ENCODE results near the gene LENG1.

Gene LENG1

DNA sequence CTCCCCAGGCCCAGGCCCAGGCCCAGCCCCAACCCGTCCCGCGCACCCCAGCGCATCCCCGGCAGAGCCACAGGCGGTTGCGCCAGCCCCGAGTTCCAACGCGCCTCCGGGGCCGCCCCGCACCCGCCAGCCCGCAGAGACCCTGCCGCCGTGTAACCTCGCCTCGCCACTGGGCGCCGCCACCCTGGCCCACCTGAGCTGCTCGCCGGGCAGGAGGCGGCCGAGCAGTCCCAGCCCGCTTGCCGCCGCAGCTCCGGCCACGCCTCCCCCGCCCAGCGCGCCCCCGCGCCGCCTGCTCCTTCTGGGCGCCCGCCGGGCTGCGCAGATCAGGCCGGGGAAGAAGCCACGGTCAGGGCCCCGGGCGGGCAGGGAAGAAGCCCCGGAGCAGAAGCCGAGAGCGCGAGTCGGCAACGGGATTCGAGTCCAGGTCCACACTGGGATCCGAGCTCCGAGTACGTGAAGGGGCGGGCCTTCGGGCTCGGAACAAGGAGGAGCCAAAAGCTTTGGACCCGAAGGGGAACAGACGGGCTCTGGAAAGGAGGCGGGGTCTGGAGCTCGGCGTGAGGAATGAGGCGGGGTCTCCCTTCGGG is 29.7 kb upstream of the LENG1 start, which contains the start of gene MBOAT7 (continued):
- TF ChIP-seq, protein P1, sequence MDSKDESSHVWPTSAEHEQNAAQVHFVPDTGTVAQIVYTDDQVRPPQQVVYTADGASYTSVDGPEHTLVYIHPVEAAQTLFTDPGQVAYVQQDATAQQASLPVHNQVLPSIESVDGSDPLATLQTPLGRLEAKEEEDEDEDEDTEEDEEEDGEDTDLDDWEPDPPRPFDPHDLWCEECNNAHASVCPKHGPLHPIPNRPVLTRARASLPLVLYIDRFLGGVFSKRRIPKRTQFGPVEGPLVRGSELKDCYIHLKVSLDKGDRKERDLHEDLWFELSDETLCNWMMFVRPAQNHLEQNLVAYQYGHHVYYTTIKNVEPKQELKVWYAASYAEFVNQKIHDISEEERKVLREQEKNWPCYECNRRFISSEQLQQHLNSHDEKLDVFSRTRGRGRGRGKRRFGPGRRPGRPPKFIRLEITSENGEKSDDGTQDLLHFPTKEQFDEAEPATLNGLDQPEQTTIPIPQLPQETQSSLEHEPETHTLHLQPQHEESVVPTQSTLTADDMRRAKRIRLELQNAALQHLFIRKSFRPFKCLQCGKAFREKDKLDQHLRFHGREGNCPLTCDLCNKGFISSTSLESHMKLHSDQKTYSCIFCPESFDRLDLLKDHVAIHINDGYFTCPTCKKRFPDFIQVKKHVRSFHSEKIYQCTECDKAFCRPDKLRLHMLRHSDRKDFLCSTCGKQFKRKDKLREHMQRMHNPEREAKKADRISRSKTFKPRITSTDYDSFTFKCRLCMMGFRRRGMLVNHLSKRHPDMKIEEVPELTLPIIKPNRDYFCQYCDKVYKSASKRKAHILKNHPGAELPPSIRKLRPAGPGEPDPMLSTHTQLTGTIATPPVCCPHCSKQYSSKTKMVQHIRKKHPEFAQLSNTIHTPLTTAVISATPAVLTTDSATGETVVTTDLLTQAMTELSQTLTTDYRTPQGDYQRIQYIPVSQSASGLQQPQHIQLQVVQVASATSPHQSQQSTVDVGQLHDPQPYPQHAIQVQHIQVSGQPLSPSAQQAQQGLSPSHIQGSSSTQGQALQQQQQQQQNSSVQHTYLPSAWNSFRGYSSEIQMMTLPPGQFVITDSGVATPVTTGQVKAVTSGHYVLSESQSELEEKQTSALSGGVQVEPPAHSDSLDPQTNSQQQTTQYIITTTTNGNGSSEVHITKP (tag by site-specific recombination; IDR thresholded peaks at IDR 0.05) = peak; percentile 74
- TF ChIP-seq SP3 (tag by site-specific recombination; IDR thresholded peaks at IDR 0.05) (no peak), ZNF621 (tag by site-specific recombination; IDR thresholded peaks at IDR 0.05) (no peak), ZNF423 (tag by site-specific recombination; IDR thresholded peaks at IDR 0.05) (no peak), KLF8 (tag by site-specific recombination; IDR thresholded peaks at IDR 0.05) (peak; percentile 49), ZNF132 (tag by site-specific recombination; IDR thresholded peaks at IDR 0.05; ENCODE audit: borderline replicate concordance) (no peak), ZSCAN30 (tag by site-specific recombination; IDR thresholded peaks at IDR 0.05) (peak; percentile 56; the same call in 1 of the 2 replicates), ZNF140 (tag by site-specific recombination; IDR thresholded peaks at IDR 0.05) (no peak), HOXC10 (CRISPR knock-in tag; IDR thresholded peaks at IDR 0.05) (0 out of 2 replicates have a peak, but pooled peaks have one; percentile 94), ZNF335 (tag by site-specific recombination; conservative IDR thresholded peaks at IDR 0.05) (peak; percentile 88), ZNF654 (tag by site-specific recombination; IDR thresholded peaks at IDR 0.05; ENCODE audit: low read depth) (no peak), ZNF548 (tag by site-specific recombination; IDR thresholded peaks at IDR 0.05) (no peak), HOXA7 (CRISPR knock-in tag; IDR thresholded peaks at IDR 0.05; ENCODE audit: borderline replicate concordance) (no peak), ZBTB20 (tag by site-specific recombination; IDR thresholded peaks at IDR 0.05) (peak; percentile 84), ZNF777 (tag by site-specific recombination; IDR thresholded peaks at IDR 0.05; ENCODE audit: borderline replicate concordance) (no peak), OSR2 (tag by site-specific recombination; IDR thresholded peaks at IDR 0.05) (no peak), ZNF112 (tag by site-specific recombination; IDR thresholded peaks at IDR 0.05) (no peak), BCL11A (tag by site-specific recombination; IDR thresholded peaks at IDR 0.05; ENCODE audit: low read depth) (no peak), ZNF670 (tag by site-specific recombination; IDR thresholded peaks at IDR 0.05; ENCODE audit: low read depth) (no peak), ZNF707 (tag by site-specific recombination; IDR thresholded peaks at IDR 0.05) (no peak), SCRT1 (tag by site-specific recombination; IDR thresholded peaks at IDR 0.05; ENCODE audit: borderline replicate concordance) (no peak), ZNF473 (tag by site-specific recombination; IDR thresholded peaks at IDR 0.05) (no peak), HOXD13 (CRISPR knock-in tag; IDR thresholded peaks at IDR 0.05; ENCODE audit: borderline replicate concordance) (no peak), ZNF16 (tag by site-specific recombination; IDR thresholded peaks at IDR 0.05; ENCODE audit: low read depth) (no peak), GLIS2 (tag by site-specific recombination; IDR thresholded peaks at IDR 0.05) (no peak), MEIS1 (CRISPR knock-in tag; IDR thresholded peaks at IDR 0.05; ENCODE audit: borderline replicate concordance) (no peak; the same call in 1 of the 2 replicates), ZNF394 (tag by site-specific recombination; IDR thresholded peaks at IDR 0.05; ENCODE audit: borderline replicate concordance) (no peak)
- TF ChIP-seq, protein P2, sequence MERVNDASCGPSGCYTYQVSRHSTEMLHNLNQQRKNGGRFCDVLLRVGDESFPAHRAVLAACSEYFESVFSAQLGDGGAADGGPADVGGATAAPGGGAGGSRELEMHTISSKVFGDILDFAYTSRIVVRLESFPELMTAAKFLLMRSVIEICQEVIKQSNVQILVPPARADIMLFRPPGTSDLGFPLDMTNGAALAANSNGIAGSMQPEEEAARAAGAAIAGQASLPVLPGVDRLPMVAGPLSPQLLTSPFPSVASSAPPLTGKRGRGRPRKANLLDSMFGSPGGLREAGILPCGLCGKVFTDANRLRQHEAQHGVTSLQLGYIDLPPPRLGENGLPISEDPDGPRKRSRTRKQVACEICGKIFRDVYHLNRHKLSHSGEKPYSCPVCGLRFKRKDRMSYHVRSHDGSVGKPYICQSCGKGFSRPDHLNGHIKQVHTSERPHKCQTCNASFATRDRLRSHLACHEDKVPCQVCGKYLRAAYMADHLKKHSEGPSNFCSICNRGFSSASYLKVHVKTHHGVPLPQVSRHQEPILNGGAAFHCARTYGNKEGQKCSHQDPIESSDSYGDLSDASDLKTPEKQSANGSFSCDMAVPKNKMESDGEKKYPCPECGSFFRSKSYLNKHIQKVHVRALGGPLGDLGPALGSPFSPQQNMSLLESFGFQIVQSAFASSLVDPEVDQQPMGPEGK (tag by site-specific recombination; IDR thresholded peaks at IDR 0.05) = no peak
- TF ChIP-seq, protein P3, sequence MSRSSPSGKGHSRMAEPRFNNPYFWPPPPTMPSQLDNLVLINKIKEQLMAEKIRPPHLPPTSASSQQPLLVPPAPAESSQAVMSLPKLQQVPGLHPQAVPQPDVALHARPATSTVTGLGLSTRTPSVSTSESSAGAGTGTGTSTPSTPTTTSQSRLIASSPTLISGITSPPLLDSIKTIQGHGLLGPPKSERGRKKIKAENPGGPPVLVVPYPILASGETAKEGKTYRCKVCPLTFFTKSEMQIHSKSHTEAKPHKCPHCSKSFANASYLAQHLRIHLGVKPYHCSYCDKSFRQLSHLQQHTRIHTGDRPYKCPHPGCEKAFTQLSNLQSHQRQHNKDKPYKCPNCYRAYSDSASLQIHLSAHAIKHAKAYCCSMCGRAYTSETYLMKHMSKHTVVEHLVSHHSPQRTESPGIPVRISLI (tag by site-specific recombination; IDR thresholded peaks at IDR 0.05) = no peak
- TF ChIP-seq, protein P4, sequence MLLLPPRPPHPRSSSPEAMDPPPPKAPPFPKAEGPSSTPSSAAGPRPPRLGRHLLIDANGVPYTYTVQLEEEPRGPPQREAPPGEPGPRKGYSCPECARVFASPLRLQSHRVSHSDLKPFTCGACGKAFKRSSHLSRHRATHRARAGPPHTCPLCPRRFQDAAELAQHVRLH (tag by site-specific recombination; IDR thresholded peaks at IDR 0.05) = no peak
- TF ChIP-seq, protein P5, sequence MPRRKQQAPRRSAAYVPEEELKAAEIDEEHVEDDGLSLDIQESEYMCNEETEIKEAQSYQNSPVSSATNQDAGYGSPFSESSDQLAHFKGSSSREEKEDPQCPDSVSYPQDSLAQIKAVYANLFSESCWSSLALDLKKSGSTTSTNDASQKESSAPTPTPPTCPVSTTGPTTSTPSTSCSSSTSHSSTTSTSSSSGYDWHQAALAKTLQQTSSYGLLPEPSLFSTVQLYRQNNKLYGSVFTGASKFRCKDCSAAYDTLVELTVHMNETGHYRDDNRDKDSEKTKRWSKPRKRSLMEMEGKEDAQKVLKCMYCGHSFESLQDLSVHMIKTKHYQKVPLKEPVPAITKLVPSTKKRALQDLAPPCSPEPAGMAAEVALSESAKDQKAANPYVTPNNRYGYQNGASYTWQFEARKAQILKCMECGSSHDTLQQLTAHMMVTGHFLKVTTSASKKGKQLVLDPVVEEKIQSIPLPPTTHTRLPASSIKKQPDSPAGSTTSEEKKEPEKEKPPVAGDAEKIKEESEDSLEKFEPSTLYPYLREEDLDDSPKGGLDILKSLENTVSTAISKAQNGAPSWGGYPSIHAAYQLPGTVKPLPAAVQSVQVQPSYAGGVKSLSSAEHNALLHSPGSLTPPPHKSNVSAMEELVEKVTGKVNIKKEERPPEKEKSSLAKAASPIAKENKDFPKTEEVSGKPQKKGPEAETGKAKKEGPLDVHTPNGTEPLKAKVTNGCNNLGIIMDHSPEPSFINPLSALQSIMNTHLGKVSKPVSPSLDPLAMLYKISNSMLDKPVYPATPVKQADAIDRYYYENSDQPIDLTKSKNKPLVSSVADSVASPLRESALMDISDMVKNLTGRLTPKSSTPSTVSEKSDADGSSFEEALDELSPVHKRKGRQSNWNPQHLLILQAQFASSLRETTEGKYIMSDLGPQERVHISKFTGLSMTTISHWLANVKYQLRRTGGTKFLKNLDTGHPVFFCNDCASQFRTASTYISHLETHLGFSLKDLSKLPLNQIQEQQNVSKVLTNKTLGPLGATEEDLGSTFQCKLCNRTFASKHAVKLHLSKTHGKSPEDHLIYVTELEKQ (tag by site-specific recombination; IDR thresholded peaks at IDR 0.05; ENCODE audit: borderline replicate concordance) = no peak
